Stimulated activated naive CD4-positive, alpha-beta T cell (primary cell): ENCODE data around the gene FRYL.
A peak's percentile ranks its signal among the peaks of the same experiment; 100 is the strongest.
"Not testable (repeated sequence)": the region's sequence is repeated elsewhere in the genome, so short reads cannot be mapped to it uniquely, and the experiment has no call there.

Source experiments
- DNase-seq, 6 experiments: peaks; one replicate each; lab custom pipeline; 2025; lab: John Stamatoyannopoulos, UW

FRYL gene

DNA sequence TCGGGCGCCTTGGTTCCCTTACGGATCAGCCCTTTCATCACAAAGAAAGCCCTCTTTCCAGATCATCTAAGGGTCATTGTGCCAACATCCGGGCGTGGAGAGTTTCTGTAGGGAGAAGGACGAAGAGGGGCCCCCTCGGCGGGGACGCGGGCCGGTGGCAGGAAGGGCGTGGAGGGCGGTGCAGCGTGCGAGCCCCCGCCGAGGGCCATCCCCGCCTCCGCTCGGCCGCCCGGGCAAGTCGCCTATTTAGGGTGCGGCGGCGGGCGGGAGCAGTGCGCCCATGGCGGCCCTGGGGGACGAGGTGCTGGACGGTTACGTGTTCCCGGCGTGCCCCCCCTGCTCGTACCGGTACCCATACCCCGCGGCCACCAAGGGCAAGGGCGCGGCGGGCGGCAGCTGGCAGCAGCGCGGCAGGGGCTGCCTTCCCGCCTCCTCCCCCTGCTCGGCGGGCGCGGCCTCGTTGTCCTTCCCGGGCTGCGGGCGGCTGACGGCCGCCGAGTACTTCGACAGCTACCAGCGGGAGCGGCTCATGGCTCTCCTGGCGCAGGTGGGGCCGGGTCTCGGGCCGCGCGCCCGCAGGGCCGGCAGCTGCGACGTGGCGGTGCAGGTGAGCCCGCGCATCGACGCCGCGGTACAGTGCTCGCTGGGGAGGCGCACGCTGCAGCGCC, 289.9 kb downstream of the FRYL start, which contains the start of gene ZAR1:
Gene ZAR1, plus strand, starts transcription at position 241 of the 668 bp plus-strand sequence. Its CDS starts 40 bp downstream, at position 281.
- no peak for DNase-seq

GRCh38 chr4:48489683-48490011, 290.4 kb downstream of the FRYL start:
- DNase-seq: no peak

GRCh38 chr4:48484494-48485168, 295.4 kb downstream of the FRYL start:
- DNase-seq: peak in 1 of 6 experiments; percentile 29

DNA sequence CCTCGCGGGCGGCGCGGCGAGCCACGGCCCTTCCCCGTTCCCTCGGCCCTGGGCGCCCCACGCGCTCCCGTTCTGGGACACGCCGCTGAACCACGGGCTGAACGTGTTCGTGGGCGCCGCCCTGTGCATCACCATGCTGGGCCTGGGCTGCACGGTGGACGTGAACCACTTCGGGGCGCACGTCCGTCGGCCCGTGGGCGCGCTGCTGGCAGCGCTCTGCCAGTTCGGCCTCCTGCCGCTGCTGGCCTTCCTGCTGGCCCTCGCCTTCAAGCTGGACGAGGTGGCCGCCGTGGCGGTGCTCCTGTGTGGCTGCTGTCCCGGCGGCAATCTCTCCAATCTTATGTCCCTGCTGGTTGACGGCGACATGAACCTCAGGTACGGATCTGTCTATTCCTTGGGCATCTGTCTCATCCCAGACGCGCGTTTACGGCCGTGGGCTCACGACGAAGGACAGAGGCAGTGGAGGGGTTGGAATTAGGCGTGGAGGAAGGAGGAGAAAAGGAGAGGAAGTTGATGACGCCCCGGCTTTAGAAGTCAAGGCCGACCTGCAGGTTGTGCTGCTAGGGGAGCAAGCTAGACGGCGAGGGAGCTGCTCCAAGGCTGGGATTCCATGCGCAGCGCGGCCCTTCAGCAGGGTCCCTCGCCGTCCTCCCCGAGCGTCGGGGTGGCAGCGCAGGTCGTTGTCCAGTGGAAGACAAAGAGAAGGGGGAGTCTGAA, 296.1 kb downstream of the FRYL start:
- peak in 1 of 6 experiments; percentile 12 for DNase-seq

DNA sequence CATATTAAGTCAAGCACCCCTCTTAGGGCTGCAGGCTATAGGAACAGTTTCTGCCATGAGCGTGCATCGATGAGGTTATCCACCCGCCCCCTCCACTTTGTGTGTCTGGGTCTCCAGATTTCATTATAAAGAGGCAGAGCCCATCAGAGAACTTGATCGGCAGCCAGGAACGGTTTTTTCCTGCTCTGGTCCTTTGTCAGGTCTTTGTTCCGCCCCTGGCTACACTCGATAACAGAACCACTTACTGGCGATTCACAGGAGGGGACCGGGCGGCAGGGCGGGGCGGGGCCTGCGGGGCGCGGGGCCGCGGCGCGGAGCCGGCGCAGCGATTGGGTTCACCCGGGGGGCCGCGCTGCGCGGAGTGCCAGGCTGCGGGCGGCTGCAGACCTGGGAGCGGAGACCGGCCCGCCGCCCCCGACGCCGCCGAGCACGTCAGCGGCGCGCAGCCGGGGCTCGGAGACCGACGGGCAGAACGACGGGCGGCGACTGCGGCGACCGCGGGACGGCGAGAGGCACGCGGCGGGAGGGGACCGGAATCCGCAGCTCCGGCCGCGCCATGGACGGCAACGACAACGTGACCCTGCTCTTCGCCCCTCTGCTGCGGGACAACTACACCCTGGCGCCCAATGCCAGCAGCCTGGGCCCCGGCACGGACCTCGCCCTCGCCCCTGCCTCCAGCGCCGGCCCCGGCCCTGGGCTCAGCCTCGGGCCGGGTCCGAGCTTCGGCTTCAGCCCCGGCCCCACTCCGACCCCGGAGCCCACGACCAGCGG, 296.9 kb downstream of the FRYL start, which contains the start of gene SLC10A4:
Gene SLC10A4, plus strand, starts transcription at position 338 of the 771 bp plus-strand sequence. Its CDS starts 219 bp downstream, at position 557.
- DNase-seq: peak in 1 of 6 experiments; percentile 26

DNA sequence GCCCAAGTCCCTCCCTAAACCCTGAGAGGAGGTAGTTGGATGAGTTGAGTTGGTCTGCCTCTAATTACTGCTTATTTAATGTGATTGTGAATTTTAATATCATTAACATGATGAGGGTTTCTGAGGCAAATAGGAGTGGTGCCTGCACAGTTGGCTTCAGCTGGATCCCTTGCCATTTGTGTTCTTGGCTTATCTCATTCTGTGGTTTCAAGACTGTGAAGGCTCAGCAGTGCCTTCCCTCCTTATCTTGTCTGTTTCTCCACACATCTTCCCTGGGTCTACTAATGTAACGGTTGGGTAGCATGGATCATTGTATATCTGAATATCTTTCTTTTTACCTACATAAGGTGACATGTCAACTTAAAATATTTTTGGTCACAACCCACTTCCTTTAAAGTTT, 298.5 kb downstream of the FRYL start:
- no peak for DNase-seq

DNA sequence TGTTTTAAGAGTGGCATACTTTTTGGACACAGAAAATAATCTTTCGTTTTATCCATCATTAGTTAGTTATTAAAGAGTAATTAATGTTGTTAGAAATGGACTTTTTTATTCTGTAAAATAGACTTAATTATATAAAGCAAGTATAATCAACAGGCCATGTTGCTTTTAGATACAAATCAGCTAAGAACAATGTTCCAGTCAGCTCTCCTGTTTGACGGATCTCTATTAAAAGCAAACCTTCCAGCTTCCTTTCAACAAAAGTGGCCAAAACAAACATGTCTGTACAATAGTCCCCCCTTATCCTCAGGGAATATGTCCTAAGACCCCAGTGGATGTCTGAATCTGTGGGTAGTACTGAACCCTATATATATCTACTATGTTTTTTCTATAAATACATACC, 301.8 kb downstream of the FRYL start:
- DNase-seq: no peak

DNA sequence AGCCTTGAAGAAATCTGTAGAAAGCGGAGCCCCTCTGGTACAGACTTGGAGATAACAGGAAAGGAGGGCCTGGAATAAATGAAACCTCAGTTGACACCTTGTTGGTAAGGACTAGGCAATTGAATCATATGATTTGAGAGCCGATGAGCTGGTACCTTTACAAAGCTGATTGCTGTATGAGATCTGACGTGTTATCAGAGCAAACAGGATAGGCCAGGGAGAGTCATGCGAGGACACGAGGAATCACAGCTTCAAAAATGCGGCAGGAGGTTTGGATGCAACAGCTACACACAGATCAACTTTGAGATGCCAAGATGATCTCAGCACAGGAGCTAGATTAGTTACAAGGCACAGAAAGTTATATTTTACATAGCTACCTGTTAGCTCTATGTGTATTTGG, 304.3 kb downstream of the FRYL start:
- DNase-seq: no peak

GRCh38 chr4:48472794-48473193, 307.3 kb downstream of the FRYL start:
- no peak for DNase-seq

DNA sequence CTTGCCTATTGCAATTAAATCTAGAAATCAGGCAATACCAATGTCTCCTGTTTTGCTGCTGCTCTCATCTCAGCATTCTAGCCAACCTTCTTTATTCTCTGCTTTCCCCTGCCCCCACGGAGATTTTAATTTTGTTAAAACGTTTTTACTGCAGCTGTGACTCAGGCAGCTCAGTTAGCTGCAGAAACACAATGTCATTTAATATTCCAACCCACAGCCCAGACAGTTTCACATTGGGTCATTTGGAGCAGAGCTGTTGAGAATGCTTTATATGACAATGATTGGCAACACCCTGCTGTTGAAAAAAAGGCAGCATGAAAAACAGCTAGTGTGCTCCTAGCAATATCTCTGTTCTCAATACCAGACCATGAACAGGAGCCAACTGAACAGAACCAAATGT, 309.5 kb downstream of the FRYL start:
- DNase-seq: no peak

DNA sequence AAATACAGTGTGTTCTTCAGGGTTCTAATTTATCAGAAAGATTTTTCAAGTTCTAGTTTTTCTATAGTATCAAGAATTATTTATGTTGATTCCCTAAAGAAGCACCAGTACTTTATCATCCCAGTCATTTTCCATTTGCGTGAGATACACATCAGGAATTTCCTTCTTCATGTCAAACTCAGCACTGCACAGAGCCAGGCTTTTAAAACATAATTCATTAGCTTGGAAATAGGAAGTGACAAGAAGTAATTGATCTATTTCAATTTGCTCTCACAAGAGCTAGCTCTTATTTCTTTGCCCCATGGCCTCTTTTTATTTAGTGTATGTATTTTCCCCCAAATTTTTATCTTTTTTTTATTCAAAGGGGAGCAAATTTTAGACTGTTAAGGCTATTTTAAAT, 309.9 kb downstream of the FRYL start:
- no peak for DNase-seq

GRCh38 chr4:48467891-48468290, 312.2 kb downstream of the FRYL start:
- DNase-seq: no peak

DNA sequence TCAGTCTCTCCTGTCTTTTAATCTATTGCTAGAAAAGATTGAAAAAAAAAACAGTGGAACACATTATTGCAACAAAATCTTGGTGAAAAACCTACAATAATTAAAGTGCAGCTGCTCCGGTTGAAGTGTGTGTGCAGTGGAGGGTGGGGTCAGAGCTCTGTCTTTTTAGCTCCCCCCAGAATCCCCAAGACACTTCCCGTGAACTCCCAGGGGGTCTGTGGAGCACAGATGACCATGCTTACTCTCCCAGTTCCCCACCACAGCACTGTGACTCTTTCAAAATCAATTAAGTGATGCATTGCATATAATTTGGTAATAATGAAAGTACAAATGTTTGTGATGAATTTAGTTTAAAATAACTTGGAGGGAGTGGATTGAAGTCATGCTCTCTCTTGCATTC, 312.6 kb downstream of the FRYL start:
- DNase-seq: no peak

- DNase-seq: no peak
These were observed 317.7 kb downstream of the FRYL start for GRCh38 chr4:48462363-48462762.

DNA sequence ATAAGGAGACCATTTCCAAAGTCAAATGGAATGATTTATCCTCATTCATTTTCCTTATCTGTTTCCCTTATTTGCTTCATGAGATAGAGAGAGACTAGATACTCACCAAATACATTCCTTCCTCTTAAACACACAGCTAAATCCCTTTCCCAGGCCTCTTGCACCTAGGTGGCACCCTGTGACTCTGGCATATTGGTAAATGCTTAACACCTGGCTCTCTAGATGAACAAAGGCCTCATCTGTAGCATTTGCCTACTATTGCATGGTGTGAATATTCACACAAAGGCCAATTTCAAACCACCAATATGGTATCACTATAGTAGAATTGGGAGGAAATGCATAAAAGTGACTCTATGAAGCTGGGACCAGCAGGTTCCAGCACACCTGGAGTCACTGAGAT, 319.1 kb downstream of the FRYL start:
- no peak for DNase-seq

DNA sequence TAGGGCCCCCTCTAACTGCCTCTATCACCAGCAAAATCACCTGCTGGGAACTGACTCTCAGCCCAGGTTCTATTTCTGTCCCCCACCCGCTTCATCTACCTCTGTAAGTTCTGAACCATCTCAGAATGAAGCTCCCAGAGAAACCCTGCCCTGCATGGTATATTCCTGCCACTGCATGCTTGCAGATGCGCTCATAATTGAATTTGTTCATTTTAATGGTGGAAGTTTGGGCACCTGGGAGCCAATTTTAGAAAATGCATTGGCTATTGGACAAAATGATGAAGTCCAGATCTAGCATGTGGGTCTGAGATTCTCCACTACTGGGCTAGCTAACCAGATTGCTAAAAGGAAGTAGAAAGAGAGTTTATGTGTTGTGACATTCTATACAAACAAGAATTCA, 325.5 kb downstream of the FRYL start:
- DNase-seq: no peak

DNA sequence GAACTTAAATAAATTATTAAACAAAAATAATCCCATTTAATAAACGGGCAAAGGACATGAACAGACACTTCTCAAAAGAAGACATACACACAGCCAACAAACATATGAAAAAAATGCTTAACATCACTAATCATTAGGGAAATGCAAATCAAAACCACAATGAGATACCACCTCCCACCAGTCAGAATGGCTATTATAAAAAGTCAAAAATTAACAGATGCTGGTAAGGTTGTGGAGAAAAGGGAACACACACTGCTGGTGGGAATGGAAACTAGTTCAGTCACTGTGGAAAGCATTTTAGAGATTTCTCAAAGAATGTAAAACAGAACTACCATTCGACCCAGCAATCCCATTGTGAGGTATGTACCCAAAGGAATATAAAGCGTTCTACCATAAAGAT, 328.4 kb downstream of the FRYL start:
- DNase-seq: not testable (repeated sequence)

DNA sequence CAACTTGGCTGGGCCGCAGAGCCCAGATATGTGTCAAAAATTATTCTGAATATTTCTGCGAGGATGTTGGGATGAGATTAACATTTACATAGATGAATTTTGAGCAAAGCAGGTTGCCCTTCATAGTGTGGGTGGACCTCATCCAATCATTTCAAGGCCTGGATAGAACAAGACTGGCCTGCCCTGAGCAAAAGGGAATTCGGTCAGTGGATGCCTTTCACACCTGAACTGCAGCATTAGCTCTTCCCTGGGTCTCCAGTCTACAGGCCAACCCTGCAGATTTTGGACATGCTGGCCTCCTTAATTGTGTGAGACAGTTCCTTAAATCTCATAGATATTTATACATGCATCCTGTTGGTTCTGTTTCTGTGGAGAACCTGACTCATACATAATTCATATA, 329.3 kb downstream of the FRYL start:
- no peak for DNase-seq

DNA sequence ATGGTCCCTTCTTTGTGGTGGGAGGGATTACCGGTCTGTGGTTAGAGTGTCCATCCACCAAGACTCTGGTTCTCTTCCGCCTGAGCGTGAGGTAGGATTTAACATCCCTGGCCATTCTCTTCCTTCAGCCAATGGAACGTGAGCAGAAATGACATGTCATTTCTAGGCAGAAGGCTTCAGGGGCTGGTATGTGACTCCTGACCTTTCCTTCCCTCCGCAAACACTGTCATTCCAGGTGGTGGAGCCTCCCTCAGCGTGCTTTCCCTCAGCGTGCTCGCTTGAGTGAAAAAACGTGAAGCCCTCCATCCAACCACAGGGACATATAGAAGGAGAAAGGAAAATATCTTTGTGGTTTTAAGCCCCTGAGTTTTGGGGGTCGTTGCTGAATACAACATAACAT, 330.9 kb downstream of the FRYL start:
- DNase-seq: no peak
